Right ventricle myocardium superior (tissue), 1 donor: ENCODE measurements around the gene TM4SF18. TPM values are rescaled to one million over a fixed set of nuclear protein-coding genes. Genes with fewer than 3 reads are reported as not detected.
"Not testable (repeated sequence)": the region's sequence is repeated elsewhere in the genome, so short reads cannot be mapped to it uniquely, and the experiment has no call there.

Experiments used
- ATAC-seq: fragments of 200-7000 bp; cut with Tn5 transposase; one replicate; pipeline ENCODE4 v1.9.1; 2020; ENCODE audit warnings: mild to moderate bottlenecking; ENCODE audit not compliant: poor library complexity
- DNase-seq: peaks from one replicate; pipeline ENCODE4 v3.0.0-alpha.2; 2020
- intact Hi-C: fragments of 100-400 bp; cut with DNase I; formaldehyde crosslinking; loops from one replicate; pipeline ENCODE4 v1.11.2; 2022
- total RNA-seq: library from RNA; stranded (reverse); fragmentation: NEBNext Ultra II Directional; extraction: Animal tissue kit (Norgen Biotek cat#: 25700); gene quantifications from one replicate; pipeline ENCODE4 v1.2.1, GENCODE V29; 2021
- donor health status: DM: no; HTN: yes; CAD: no; lungs with severe emphysema.

TM4SF18 gene
- total RNA-seq, 1 donor from 2014 or later, result 13.2 TPM

DNA sequence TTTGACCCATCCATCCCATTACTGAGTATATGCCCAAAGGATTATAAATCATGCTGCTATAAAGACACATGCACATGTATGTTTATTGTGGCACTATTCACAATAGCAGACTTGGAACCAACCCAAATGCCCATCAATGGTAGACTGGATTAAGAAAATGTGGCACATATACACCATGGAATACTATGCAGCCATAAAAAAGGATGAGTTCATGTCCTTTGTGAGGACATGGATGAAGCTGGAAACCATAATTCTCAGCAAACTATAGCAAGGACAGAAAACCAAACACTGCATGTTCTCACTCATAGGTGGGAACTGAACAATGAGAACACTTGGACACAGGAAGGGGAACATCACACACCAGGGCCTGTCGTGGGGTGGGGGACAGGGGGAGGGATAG lies 4.0 kb upstream of the TM4SF18 start:
- DNase-seq, ATAC-seq: not testable (repeated sequence)
- intact Hi-C loops, result loop anchor here (5.0 kb wide), 1 partner anchor 35 kb away; no protein-coding TSS in a partner anchor

- ATAC-seq, result peak; percentile 70
- no peak for DNase-seq
- intact Hi-C loops, result loop anchor here (5.0 kb wide), 1 partner anchor 35 kb away; no protein-coding TSS in a partner anchor
Measured at GRCh38 chr3:149336925-149337324, 3.5 kb upstream of the TM4SF18 start.

- no peak for DNase-seq
- intact Hi-C loops, result no loop called here
- ATAC-seq, result no peak
Measured at GRCh38 chr3:149332771-149333170, 665 bp downstream of the TM4SF18 start.

DNA sequence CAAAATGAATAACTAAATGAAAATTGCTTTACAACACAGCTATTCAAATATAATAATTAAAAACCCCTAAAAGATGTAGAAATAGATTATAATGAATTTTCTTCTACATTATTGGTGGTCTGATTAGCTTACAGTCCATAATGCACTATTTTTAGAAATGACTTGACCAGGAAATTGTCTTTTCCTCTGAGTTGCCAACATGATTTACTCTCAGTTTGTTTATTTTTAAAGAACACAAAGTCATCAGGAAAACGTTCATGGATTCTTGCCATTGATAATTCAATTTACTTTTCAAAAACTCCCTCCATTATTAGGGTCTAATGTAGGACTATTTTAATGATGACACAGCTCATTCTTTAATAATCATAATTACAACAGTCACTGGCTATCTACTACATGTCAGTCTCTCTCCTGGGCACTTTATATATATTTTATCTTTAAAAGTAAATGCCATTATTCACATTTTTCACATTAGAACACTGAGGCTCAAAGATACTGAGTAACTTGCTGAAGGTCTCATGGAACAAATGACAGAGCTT lies 1.1 kb downstream of the TM4SF18 start:
- DNase-seq (no peak), ATAC-seq (no peak)
- intact Hi-C loops, result no loop called here

GRCh38 chr3:149331396-149331795 lies 2.0 kb downstream of the TM4SF18 start:
- no peak for ATAC-seq
- no peak for DNase-seq
- intact Hi-C loops, result no loop called here

DNA sequence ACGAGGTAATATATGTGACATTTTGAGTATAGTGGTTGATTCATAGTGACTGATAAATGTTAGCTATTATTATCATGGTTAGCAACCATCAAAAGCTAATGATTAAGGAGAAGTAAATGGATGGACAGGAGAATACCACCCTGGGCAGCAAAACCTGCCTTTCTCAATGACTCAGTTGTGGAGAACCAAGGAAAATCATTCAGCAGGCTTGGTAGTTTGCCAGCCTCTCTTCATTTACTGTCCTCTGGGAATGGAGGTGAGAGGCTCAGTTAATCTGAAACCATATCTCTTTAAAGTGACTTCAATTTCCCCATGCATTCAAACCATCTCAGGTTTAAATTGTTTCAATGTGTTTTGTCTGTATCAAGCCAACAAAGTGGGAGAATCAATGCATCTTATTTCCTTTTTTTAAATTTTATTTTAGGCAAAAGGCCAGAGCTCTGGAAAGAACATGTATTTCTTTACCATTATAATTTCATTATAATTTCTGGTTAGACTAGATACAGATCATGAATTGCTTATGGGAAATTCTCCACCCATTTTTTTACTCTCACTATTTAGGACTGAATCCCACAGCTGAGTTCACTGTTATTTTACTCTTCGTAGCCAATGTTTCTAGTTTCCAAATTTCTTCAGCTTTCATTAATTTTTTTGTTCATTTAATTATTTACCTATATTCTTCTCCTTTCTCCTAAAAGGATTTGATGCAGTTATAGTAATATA lies 2.7 kb downstream of the TM4SF18 start:
- ATAC-seq (no peak), DNase-seq (no peak)
- intact Hi-C loops, result no loop called here

DNA sequence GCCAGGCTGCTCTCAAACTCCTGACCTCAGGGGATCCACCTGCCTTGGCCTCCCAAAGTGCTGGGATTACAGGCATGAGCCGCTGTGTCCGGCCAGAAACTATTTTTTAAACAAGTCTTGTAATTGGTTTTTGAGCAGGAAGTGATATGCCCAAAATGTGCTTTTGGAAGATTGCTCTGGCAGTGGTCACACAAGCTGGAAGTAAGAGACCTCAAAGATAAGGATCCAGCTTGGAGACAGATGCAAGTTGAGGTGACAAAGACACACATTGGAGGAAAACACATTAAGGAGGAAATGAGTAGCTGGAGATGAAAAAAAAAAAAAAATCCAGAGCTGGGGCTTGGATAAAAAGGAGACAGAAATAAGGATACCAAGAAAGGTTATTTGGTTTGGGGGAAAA lies 6.3 kb downstream of the TM4SF18 start:
- intact Hi-C loops, result no loop called here
- no peak for DNase-seq
- no peak for ATAC-seq

DNA sequence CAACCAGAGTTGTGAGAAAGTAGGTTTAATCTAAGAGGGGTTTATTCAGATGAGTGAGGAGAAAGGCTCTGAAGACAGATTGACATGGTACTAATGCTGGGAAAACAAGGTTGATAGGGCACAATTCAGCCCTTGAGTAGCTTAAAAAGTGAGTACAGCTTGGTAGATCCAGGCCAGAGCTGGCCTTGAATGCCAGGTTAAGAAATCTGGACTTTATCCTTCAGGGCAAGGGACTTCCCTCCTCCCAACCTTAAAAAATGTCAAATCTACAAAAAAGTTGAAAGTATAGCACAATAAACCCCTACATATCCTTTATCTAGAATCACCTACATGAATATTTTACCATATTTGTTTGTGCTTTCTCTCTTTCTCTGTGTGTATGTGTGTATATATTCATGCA lies 7.9 kb downstream of the TM4SF18 start:
- intact Hi-C loops, result no loop called here
- ATAC-seq (no peak), DNase-seq (no peak)

GRCh38 chr3:149324332-149324731 lies 9.1 kb downstream of the TM4SF18 start:
- no peak for ATAC-seq
- no peak for DNase-seq
- intact Hi-C loops, result no loop called here

DNA sequence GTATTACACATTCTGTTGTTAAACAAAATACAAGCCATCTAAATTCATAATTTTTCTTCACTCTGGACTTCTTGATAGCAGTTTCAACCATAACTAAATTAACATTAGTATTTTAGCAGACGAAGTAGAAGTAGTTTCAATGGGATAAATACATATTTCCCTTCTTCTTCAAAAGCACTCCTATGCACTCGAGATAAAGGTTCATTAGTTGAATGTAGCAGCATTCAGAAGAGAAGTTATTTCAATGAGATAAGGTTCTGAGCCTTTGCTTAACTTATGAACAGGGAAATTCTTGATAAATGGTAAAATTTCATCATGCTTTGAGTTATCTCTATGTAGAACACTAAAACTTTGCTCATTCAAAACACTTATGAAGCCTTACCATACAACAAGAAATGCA lies 11.8 kb downstream of the TM4SF18 start:
- intact Hi-C loops, result no loop called here
- ATAC-seq, result no peak
- no peak for DNase-seq

DNA sequence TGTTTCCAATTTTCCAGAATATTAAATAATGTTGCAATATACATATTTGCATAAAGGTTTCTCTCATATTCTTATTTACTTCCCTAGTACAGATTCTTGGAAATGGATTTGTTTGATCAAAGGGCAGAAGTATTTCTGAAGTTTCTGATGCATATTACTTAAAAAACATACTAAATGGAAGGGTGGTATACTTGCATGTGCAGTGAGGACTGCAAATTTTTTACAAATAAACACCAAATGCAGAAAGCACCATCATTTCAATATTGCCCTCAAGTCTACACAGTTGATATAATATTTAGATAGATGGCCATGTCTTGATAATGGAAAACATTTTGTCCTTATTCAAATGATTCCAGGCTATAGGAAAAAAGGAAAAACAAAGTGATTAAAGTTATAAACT lies 12.3 kb downstream of the TM4SF18 start:
- ATAC-seq (no peak), DNase-seq (no peak)
- intact Hi-C loops, result no loop called here

- DNase-seq (no peak), ATAC-seq (no peak)
- intact Hi-C loops, result no loop called here
Measured at GRCh38 chr3:149319750-149320149, 13.7 kb downstream of the TM4SF18 start.

- intact Hi-C loops, result no loop called here
- DNase-seq (no peak), ATAC-seq (no peak)
Measured at GRCh38 chr3:149317072-149317471, 16.4 kb downstream of the TM4SF18 start.

- intact Hi-C loops, result no loop called here
- no peak for DNase-seq
- ATAC-seq, result no peak
Measured at GRCh38 chr3:149316437-149316836, 17.0 kb downstream of the TM4SF18 start.

- intact Hi-C loops, result no loop called here
- ATAC-seq, result no peak
- DNase-seq, result no peak
Measured at GRCh38 chr3:149315694-149316093, 17.7 kb downstream of the TM4SF18 start.

DNA sequence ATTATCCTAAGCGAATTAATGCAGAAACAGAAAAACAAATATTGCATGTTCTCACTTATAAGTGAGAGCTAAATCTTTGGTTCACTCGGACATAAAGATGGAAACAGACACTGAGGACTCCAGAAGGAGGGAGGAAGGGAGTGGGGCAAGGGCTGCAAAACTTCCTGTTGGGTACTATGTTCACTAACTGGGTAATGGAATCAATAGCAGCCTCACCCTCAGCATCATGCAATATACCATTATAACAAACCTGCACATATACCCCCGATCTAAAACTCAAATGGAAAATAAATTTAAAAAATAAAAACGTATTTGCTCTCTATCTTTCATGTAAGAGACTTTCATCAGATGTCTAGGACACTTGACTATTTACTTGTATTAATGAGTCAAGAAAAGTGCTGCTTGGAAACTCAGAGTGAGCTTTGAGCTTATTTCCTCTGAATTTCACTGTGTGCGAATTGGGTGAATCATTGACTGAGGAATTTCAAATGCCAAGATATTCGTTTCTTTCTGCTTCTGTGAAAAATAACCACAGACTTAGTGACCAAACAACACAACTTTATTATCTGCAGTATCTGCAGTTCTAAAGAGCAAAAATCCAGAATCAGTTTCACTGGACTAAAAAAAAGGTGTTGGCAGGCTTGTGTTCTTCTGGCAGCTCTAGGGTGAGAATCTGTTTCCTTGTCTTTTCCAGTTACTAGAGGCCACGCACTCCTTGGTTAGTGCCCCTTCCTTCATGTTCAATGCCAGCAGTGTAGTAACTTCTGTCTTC lies 18.4 kb downstream of the TM4SF18 start:
- intact Hi-C loops, result no loop called here
- ATAC-seq (no peak), DNase-seq (no peak)

GRCh38 chr3:149313542-149313941 lies 19.9 kb downstream of the TM4SF18 start:
- intact Hi-C loops, result no loop called here
- no peak for ATAC-seq
- no peak for DNase-seq

DNA sequence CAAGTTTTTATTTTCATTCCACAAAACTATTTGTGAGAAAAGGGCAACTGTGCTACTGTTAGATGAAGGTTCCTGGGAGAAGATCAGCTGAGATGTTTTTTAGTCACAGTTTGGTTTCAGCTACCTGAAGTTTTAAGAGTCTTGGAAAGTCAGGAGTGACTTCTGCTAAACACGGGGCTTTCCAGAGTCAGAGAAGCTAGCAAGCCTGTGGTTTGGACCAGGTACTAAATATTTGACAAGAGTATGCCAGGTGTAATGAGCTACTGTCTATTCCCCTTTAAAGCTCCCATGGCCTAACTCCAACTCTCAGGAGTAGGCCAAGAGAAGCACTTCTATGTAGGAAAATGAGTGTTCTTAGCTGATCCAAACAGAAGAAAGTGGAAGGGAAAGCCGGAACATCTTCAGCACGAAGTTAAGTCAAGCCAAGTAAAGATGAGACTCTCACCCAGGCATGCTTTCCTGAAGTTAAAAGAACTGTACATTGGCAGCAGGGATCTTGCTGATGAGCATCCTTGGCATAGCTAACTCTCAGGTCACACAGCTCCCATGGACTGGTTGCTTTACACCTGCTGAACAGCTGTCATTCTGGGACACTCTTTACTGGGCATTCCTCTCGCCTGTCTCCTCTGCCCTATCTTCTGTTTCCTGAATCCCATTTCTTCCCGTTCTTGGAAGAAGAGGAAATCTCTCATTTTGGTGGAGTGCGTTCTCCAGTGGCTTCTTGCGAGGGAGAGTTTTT lies 22.5 kb downstream of the TM4SF18 start:
- intact Hi-C loops, result no loop called here
- ATAC-seq, result no peak
- DNase-seq, result no peak

DNA sequence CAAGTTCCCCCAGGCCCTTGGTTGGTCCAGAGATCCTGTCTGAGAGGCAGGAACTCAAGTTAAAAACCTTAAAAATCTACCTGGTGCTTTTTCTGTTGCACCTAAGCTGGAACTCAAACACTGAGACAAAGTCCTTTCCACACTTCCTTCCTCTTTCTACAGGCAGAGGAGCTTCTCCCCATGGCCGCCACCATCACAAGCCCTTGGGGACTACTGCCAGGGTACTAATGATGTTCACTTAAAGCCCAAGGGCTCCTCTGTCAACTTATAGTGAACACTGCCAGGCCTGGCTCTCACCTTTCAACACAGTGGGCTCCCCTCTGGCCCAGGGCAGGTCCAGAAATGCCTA lies 26.0 kb downstream of the TM4SF18 start:
- intact Hi-C loops, result no loop called here
- ATAC-seq (no peak), DNase-seq (no peak)
